GM19372 (cell line): ENCODE data around the gene CMTM4.
A peak's percentile ranks its signal among the peaks of the same experiment; 100 is the strongest.
"Not testable (repeated sequence)": the region's sequence is repeated elsewhere in the genome, so short reads cannot be mapped to it uniquely, and the experiment has no call there.

Experiments
- ATAC-seq: cut with Tn5 transposase; IDR thresholded peaks from one replicate; pipeline ENCODE4 v1.9.1; 2021; ENCODE audit warnings: mild to moderate bottlenecking, low read depth, moderate library complexity; ENCODE audit not compliant: unreplicated experiment

Gene CMTM4

DNA sequence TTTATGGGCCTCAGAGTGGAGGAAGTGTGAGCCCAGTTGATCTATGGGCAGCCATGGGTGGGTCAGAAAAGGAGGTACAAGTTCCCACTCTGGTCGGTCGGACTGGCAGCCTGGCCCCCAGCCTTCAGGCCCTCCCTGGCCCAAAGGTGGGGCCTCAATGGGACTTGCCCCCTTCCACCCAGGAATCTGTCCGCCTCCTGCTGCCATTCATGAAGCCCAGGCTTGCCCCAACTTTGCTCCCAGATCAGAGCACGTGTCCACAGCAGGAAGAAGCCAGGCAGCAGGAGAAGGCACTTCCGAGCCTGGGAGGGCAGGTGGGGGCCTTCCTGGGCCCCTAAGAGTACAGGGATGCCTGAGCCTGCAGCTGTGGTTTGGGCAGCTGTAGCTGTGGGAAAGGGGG is 95.1 kb downstream of the CMTM4 start:
- no peak for ATAC-seq

DNA sequence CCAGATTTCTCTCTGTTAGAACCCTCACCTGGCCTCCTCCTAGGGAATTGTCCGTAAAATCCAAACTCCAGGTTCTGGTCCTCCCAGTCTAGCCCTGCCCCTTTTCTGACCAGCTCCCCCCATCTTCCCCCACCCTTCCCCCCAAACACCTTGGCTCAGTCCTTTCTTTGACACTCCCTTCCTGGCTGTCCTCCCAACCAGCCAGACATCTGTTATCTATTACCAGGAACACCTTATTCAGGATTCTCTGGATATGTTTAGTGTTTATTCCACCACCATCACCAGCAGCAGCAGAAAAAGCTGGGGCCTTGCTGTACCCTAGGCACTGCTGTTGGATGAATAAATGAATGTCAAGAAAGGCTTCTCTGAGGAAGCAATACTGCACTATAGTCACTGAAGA is 96.1 kb downstream of the CMTM4 start:
- ATAC-seq: no peak

DNA sequence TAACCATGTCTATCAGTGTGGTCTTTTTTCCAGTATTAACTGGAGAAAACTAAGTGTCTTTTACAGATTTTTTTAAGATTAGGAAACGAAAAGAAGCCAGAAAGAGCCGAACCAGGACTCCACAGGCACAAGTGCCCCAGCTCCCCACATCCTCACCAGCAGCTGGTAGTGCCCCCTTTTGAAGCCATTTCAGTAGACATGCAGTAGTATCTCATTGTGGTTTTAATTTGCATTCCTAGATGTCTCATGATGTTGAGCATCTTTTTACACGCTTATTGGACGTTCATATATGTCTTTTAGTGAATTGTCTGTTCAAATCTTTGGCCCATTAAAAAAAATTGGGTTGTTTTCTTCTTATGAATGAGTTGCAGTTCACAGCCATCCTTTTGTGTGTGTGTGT is 96.8 kb downstream of the CMTM4 start:
- ATAC-seq: no peak

DNA sequence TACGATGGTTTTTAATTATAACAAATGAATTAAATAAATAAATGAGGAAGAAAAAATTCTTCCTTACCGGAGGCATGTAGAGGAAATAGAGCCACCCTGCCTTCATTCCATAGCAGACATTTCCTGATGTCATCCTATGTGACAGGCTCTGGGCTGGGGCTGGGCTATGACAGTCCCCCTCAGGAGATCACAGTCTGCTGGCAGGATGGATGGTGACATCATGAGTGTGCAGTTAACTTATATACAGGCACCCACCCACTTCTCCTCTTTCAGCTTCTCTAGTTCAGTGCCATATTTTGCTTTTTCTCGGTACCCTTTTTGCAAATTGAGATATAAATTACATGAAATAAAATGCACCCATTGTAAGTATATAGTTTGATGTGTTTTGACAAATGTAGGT is 98.4 kb downstream of the CMTM4 start:
- no peak for ATAC-seq

DNA sequence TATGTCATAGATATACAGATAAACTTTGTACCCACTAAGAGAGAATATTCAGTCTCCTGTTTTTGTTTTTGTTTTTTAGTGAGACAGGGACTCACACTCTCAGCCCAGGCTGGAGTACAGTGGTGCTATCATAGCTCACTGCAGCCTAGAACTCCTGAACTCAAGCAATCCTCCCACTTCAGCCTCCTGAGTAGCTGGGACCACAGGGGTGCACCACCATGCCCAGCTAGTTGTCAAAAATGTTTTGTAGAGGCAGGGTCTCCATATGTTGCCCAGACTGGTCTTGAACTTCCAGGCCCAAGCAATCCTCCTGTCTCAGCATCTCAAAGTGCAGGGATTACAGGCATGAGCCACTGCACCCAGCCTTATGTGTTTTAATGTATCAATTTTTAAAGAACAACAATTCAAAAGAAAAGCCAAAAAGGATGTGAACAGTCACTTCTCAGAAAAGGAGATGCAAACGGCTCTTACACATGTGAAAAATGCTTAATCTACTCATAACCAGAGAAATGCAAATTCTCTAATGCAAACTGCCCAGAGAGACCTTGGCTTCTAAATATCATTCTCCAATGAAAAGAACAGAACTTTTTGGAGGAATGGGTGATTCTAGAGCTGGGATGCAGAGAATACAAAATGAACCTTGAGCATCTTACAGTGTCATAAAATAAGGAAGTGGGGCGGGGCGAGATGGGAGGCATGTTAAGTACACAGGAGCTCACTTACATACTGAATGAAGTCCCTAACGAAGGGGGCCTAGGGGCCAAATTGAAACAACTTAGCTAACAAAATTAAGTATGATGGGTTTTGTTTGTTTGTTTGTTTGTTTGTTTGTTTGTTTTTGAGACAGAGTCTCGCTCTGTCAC is 99.3 kb downstream of the CMTM4 start:
- no peak for ATAC-seq

DNA sequence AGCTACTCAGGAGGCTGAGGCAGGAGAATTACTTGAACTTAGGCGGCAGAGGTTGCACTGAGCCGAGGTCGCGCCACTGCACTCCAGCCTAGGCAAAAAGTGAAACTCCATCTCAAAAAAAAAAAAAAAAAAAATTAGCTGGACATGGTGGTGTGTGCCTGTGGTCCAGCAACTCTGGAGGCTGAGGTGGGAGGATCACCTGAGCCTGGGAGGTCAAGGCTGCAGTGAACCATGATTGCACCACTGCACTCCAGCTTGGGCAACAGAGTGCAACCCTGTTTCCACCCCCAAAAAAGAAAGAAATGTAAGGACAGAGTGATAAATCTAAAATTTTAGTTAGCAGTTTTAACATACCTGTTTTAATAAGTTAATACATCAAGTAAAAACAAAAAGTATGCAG is 100.0 kb downstream of the CMTM4 start:
- not testable (repeated sequence) for ATAC-seq

DNA sequence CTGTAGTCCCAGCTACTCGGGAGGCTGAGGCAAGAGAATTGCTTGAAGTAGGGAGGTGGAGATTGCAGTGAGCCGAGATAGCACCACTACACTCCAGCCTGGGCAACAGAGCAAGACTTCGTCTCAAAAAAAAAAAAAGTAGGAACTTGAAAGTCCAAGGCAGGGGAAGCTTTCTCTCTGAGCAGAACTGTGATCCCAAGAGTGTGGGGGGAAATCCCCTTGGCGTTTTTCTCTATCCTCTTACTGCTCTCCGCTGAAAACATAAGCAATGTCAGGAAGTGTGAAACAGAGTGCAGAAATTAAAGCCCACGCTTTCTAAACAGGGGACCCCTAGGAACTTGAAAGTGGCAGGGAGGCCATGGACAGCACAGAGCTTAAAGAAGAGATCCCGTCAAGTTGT is 101.8 kb downstream of the CMTM4 start:
- no peak for ATAC-seq

DNA sequence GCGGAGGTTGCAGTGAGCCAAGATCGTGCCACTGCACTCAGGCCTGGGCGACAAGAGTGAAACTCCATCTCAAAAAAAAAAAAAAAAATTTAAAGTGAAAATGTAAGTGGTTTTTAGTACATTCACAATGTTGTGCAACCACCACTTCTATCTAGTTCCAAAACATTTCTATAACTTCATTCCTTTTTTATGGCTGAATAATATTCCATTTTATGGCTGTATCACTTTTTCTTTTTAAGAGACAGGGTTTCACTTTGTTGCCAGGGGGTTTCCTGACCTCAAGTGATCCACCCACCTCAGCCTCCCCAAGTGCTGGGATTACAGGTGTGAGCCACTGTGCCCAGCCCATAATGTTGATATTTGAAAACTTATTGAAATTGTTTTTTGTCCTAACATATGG is 103.7 kb downstream of the CMTM4 start:
- no peak for ATAC-seq

DNA sequence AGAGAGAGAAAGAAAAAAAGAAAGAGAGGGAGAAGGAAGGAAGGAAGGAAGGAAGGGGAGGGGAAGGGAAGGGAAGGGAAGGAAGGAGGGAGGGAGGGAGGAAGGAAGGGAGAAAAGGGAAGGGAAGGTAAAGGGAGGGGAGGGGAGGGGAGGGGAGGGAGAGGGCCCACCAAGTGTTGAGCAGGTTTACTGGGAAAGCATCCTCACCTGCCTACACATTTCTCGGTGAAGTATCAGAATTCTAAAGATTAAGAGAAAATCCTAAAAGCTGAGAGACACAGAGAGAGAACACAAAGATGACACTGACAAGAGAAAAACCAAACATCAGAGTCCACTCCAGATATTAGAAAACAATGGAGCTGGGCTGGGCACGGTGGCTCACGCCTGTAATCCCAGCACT is 104.3 kb downstream of the CMTM4 start:
- ATAC-seq: no peak

DNA sequence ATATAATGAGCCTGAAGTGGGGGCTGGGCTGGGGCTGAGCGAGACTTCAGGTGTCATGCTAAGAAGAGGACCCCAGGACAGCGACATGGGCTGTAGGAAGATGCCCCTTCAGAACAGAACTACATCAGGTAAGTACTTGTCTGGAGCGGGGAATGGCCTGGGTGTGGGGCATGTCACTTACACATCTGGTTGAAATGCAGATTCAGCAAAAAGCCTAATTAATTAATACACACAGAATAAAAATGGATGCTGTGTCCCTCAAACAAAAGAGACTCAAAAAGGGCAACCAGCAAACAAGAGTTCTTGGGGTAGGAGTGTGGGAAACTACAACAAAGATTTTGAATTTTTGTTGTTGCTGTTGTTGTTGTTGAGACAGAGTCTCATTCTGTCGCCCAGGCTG is 105.5 kb downstream of the CMTM4 start:
- no peak for ATAC-seq

DNA sequence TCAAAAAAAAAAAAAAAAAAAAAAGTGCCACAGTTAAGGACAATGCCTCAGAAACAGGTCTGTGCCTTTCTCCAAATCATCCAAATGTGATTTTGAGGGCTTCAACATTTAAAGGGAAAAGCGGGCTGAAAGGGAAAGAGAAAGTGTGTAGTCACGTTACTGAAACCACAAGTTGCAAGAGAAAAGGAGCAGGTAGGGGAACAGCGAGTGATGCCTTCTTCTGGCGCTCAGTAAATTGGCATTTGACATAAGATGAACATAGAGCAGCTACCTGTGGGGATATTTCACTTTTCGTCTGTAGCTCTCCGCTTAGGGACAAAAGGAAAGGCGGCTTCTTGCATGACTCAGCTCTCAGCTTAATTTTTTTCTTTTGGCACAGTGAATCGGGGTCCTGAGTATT is 106.2 kb downstream of the CMTM4 start:
- ATAC-seq: no peak

DNA sequence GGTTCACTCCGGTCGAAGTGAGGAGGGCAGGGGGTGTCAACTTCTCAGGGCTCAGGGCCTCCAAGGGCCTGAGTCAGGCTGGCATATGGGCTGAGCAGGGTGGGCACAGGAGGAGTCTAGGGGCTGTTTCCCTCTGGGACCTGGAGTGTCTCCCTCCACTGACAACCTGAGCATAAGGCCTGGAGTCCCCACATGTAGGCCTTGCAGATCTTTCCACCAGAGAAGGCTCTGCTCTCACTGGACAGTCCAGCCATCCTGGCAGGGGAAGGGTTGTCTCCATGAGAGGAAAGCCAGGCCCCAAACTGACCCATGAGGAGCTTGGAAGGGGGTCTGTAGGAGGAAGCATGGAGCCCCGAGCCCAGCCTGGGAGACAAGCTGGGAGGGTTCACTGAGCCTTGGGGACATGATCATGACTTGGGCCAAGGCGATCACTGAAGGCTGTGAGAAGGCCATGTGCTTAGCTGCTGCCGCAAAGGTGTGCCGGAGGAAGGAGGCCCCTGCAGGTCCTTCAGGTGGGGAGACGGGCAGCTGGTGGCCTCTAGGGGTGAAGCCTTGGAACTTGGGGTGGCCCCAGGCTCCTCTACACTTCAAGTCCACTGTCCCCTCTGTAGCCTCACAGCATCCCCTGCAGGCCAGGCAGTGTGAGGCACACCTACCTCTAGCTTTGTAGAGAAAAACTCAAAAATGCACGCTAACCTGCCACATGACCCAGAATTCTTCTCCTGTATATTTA is 107.4 kb downstream of the CMTM4 start:
- ATAC-seq: peak; percentile 86

DNA sequence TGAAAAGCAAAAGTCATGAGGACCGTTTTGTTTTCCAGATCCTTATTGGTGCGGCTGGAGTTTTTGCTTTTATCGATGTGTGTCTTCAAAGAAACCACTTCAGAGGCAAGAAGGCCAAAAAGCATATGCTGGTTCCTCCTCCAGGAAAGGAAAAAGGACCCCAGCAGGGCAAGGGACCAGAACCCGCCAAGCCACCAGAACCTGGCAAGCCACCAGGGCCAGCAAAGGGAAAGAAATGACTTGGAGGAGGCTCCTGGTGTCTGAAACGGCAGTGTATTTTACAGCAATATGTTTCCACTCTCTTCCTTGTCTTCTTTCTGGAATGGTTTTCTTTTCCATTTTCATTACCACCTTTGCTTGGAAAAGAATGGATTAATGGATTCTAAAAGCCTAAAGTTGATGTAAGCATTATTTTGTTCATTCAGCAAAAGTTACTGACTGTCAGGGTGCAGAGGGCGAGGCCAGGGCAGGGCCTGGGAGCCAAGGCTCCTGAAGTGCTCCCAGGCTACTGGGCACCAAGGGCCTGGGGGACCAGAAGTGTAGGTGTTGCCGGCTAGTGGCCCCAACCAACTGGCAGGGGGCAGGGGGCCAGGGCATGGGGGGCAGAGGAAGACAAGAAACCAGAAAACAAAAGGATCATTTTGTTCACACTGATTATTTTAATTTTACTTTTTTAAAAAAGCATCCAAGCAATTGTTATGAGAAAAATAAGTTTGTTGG is 108.5 kb downstream of the CMTM4 start:
- ATAC-seq: no peak

DNA sequence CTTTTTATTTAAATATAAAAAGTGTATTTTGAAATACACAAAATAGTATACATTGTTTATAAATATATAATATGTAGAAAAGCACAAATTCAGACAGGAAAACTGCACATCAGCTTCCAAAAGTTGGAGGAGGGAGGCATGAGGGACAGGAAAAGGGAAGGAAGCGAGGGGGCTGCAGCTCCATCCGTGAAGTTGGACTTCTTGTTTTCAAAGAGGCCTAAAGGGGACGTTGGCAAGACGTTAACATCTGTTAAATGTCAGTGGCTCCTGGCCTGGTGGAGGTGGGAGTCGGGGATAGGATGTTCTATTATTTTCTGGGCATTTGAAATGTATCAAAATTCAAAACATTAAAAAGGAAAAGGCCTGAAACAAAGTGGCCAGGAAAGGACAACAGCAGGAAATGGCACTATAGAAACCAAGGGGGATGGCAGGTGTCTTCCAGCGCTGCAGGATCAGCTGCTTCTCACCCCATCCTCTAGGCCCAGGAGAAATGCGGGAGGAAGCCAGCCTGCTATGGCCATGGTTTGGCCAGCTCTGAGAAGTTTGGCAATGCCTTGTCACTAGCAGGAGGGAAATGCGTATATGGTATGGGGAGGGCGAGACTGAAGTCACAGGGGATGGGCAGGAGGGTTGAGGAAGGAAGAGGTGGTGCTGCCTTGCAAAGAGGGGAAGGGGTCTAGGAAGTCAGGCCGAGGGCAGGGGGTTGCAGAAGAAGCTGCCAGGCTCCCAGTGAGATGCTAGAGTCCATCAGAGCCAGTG is 110.9 kb downstream of the CMTM4 start:
- no peak for ATAC-seq

DNA sequence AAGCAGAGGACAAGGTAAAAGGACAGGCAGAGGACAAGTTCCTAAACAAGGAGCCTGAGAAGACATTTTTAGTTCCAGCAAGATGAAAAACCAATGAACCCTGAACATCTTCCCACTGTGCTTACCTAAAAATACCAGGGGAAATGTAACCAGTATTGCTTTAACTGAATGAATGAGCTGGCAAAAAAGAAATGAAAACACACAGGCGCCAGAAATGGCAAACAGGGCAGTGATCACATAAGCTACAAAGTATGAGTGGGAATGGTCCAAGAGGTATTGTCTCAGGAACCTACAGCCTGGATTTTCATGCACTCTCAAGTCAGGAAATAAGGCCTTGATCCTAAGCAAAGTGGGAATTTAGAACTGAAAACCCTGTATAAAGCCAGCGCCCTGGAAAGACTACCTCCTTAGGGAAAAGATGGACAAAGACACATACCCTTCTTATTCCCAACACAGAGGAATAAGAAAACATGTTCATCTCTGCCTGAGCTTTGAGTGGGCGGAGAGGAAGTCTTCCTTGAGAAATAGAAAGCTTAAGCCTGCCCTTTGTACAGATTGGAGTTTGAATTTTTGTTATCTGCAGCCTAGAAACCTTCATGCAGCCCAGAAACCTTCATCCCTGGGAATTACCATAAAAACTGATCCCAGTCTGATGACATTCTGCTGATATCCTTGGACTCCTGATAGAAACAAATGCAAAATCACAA is 115.1 kb downstream of the CMTM4 start:
- no peak for ATAC-seq

DNA sequence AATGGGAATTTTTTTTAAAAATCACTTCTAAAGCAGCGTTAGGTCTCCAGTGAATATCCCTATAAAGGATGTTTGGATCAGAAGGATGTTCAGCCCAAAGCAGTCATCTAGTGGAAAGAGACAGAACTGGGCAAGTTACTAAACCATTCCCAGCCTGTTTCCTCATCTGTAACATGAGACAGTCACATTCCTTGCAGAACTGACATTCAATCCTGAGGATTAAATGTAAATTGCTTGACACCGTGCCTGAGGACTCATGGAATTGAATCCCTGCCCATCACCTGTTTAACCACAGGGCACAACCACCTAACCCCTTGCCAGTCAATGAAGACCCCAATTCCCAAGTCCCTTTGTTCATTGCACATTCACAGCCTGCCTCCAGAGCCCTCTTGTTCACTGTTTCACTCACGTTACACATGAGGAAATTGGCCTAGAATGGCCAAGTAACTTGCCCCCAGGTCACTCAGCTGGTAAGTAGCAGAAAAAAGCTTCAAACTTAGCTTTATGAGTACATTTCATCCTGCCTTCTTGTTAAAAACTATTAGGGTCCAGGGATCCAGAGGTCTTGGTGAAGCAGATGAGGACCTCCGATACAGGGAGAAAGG is 115.8 kb downstream of the CMTM4 start:
- ATAC-seq: no peak

DNA sequence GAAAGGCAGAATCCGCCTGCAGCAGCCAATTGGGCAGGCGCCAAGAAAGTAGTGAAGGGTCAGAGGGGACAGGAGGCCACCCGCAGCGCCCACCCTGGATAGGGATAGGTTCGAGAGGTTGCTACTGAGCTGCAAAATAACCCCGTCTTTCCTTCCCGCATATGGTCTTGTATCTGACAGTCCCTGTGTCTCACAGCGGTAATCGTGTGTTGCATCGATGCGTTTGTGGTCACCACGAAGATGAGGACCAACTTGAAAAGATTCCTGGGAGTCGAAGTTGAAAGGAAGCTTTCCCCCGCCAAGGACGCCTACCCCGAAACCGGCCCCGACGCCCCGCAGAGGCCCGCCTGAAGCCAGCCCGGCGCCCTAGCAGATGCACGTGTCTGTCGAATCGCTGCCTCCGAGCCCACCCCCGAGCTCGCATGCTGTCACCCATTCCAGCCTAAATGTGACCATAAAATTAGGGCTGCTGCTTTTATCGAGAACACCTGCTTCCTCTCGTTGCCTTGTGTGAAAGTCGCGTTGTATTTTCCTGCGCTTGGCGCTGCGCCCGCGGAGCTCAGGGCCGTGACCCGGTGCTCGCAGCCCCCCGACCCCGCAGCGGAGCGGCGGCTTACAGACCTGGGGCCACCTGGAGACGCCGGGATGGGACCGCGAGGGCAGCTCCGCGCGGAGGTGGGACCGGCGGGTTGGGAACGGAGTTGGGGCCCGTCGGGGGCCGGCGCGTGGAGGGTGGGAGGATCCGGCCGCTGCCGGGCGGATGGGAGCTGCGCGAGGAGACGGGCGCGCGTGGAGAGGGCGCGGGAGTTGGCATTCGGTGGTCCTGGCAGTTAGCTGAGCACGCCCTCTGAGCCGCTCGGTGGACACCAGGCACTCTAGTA is 117.7 kb downstream of the CMTM4 start, which contains the start of gene CMTM2:
CMTM2 (plus strand) TSS at position 813 of the 881 bp plus-strand sequence. CDS start 145 bp downstream, outside the sequence.
- ATAC-seq: no peak

DNA sequence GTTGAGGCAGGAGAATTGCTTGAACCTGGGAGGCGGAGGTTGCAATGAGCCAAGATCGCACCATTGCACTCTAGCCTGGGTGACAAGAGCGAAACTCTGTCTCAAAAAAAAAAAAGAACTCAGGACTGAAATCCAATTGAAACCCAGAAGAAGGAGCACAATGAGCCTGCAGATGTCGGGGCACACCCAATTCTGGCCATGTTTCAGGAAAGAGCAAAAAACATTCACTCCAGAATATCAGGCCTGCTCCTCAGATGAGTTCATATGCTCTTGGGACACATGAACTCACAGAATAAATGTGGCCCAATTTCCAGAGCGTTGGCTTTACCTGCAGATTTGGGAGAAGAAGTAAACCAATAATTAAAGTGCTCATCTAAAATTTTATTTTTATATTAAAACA is 120.2 kb downstream of the CMTM4 start:
- no peak for ATAC-seq
